ENCODE measurements around the gene SBNO2. TPM values are rescaled to one million over a fixed set of nuclear protein-coding genes. Genes with fewer than 3 reads are reported as not detected.

SBNO2 gene
- total RNA-seq, 3 donors from 2014 or later, result 58.0 to 86.6 (median 74.6) TPM

DNA sequence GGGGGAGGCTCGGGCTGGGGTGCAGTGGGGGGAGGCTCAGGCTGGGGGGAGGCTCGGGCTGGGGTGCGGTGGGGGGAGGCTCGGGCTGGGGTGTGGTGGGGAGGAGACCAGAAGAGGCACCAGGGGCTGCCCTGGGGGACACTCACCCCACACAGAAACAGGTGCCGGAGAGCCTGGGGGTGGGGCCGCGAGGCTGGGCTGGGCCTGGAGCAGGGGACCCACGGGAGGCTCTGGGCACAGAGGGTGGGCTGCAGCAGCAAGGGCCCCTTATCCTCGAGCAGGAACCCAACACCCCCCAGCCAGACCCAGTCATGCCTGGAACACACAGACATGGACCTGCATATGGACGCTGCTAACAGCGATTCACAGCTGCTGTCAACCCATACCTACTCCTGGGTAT, 35.9 kb downstream of the SBNO2 start:
- ATAC-seq, result no peak
- Histone ChIP-seq H3K4me3 (no peak overlapping the region), H3K9me3 (no peaks in the 10 kb centered on the region), H3K36me3 (ENCODE audit: low read depth) (no peaks in the 10 kb centered on the region), H3K4me1 (ENCODE audit: low read depth) (peaks cover 23% of the 10 kb centered on the region)
- TF ChIP-seq, protein P1, sequence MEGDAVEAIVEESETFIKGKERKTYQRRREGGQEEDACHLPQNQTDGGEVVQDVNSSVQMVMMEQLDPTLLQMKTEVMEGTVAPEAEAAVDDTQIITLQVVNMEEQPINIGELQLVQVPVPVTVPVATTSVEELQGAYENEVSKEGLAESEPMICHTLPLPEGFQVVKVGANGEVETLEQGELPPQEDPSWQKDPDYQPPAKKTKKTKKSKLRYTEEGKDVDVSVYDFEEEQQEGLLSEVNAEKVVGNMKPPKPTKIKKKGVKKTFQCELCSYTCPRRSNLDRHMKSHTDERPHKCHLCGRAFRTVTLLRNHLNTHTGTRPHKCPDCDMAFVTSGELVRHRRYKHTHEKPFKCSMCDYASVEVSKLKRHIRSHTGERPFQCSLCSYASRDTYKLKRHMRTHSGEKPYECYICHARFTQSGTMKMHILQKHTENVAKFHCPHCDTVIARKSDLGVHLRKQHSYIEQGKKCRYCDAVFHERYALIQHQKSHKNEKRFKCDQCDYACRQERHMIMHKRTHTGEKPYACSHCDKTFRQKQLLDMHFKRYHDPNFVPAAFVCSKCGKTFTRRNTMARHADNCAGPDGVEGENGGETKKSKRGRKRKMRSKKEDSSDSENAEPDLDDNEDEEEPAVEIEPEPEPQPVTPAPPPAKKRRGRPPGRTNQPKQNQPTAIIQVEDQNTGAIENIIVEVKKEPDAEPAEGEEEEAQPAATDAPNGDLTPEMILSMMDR (IDR thresholded peaks at IDR 0.05), result no peak
- no peak for DNase-seq
- intact Hi-C loops (cut with DNase I, micrococcal nuclease), result no loop called here

DNA sequence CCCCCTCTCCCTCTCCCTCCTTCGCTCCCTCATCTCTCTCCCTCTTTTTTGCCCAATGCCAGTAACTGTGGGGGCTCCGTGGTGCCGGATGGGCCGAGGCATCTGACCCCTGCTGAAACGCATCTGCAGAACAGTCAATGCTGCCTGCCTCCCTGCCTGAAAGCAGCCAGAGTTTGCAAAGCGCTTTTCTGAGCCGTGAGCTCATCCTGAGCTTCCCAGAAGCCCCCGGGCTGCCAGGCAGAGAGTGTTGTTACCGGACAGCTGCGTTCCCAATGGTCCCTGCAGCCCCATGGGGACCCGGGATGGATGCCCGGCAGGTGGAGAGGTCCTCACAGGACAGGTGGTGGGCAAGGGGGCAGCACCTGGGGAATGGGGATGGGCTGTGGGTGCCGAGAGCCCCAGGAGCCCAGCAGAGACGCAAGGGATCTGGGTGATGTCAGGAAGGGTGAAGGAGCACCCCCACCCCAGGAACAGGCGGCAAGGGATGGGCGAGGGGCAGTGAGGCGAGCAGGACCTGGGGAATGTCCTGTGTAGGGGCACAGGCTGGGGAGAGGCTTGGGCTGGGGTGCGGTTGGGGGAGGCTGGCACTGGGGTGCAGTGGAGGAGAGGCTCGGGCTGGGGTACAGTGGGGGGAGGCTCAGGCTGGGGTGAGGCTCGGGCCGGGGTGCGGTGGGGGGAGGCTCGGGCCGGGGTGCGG, 37.3 kb downstream of the SBNO2 start:
- ATAC-seq (no peak), DNase-seq (peak in 1 of 3 donors; percentile 52)
- Histone ChIP-seq H3K4me1 (ENCODE audit: low read depth) (peaks cover 33% of the 10 kb centered on the region), H3K9me3 (no peaks in the 10 kb centered on the region), H3K4me3 (no peak overlapping the region), H3K36me3 (ENCODE audit: low read depth) (no peaks in the 10 kb centered on the region)
- intact Hi-C loops (cut with DNase I, micrococcal nuclease), result no loop called here
- TF ChIP-seq, protein P1 (IDR thresholded peaks at IDR 0.05), result no peak

DNA sequence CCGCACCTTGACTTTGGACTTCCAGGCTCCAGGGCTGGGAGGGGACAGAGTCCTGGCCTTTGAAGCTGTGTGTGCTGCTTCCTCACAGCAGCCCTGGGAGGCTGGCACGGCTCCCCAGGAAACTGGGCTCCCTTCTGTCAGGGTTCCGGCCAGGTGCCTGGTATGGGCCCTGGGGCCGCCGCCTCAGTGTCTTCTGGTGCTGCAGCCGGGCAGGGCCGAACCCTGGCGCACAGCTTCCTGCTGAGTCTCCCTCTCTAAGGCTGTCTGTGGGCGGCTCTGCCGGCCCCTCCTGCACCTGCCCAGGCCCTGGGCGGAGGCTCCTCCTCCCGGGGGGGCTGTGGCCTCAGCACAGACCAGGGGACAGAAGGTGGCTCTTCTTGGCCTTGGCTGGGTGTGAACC, 37.9 kb downstream of the SBNO2 start:
- peak; percentile 69 to 85 (median 84) for DNase-seq
- ATAC-seq, result peak; percentile 63

DNA sequence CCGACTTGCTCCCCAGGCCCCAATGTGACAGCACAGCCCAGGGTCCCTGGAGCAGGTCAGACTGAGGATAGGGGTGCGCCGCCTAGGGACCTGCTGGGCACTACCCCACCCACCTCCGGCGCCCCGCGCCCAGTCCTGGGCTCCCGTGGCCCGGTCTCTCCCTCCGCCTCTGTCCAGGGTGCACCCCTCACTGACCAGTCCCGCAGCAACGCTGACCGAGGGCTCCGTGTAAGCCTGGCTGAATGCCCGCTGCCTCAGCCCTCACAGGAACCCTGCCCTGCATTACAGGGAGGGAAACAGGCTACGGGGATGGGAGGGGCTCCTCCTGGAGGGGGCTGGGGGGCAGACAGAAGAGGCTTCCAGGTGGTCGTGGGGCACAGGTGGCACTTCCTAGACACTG, 38.6 kb downstream of the SBNO2 start:
- intact Hi-C loops (cut with DNase I, micrococcal nuclease), result no loop called here
- H3K9me3 ChIP-seq, result no peaks in the 10 kb centered on the region
- ATAC-seq (peak; percentile 0), DNase-seq (no peak)
- no peak overlapping the region for H3K4me3 ChIP-seq
- TF ChIP-seq, protein P1 (IDR thresholded peaks at IDR 0.05), result no peak
- H3K36me3 ChIP-seq (ENCODE audit: low read depth), result no peaks in the 10 kb centered on the region
- peaks cover 46% of the 10 kb centered on the region for H3K4me1 ChIP-seq (ENCODE audit: low read depth)

More for the DNA sequence above, 37.9 kb downstream of the SBNO2 start:
- Histone ChIP-seq H3K36me3 (ENCODE audit: low read depth) (no peaks in the 10 kb centered on the region), H3K9me3 (no peaks in the 10 kb centered on the region), H3K4me3 (no peak overlapping the region), H3K4me1 (ENCODE audit: low read depth) (peaks cover 38% of the 10 kb centered on the region)
- intact Hi-C loops (cut with DNase I, micrococcal nuclease), result no loop called here
- TF ChIP-seq, protein P1 (IDR thresholded peaks at IDR 0.05), result no peak

DNA sequence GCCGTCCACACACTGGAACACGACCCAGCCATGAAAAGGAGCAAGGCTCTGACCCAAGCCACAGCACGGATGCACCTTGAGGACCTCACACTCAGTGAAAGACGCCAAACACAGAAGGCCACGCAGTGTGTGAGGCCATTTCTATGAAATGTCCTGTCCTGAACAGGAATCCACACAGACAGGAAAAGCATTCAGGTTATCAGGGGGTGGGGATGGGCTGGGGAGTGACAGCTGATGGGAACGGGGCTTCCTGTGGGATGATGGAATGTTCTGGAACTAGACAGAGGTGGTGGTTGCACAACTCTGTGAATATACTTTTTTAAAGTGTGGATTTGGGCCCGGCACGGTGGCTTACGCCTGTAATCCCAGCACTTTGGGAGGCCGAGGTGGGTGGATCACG, 39.6 kb downstream of the SBNO2 start:
- ATAC-seq, result no peak
- peaks cover 54% of the 10 kb centered on the region for H3K4me1 ChIP-seq (ENCODE audit: low read depth)
- TF ChIP-seq, protein P1 (IDR thresholded peaks at IDR 0.05), result no peak
- H3K4me3 ChIP-seq, result no peak overlapping the region
- no peak for DNase-seq
- no peaks in the 10 kb centered on the region for H3K36me3 ChIP-seq (ENCODE audit: low read depth)
- intact Hi-C loops (cut with DNase I, micrococcal nuclease), result no loop called here
- H3K9me3 ChIP-seq, result no peaks in the 10 kb centered on the region

Measured in mucosa of descending colon (tissue), 3 donors.